AML-193 (cell line): ENCODE measurements around the gene BCL7A.
"Not testable (repeated sequence)": the region's sequence is repeated elsewhere in the genome, so short reads cannot be mapped to it uniquely, and the experiment has no call there.

Experiments
- DNase-seq, 2 experiments: peaks; one replicate each; lab custom pipeline; 2025; lab: John Stamatoyannopoulos, UW

Gene BCL7A

GRCh38 chr12:122054842-122055520 lies 33.3 kb downstream of the BCL7A start:
- DNase-seq: no peak

- DNase-seq: not testable (repeated sequence)
Measured at GRCh38 chr12:122056406-122056805, 34.7 kb downstream of the BCL7A start.

DNA sequence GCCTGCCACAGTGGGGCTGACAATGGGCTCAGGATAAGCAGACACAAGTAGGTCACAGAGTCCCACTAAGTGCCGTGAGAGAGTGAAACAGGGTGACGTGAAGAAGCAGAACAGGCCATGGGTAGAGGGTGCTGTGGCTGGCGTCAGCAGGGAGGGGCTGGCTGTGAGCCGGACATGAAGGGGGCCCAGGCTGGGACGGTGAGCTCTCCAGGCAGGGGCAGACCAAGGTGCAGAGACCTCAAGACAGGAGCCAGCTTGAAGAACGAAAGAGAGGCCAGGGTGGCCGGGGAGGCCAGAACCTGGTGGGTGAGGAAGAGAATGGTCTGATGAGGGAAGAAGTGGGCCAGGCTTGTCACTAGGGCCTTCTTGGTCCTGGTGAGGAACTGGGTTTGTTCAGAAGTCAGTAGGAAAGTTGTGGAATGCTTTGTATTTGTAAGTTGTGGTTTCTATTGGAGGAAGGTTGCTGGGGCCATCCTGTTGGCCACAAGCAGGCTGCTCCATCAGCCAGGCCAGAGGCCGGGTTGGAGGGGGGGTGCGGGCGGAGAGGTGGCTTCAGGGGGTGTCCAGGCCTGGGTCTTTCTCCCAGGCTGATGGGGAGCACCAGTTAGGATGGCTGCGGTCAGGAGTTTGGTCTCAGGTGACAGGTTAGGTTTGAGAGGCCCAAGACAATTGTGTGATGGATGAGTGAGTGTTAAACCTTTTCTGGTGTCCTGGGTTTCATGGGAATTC lies 35.5 kb downstream of the BCL7A start:
- no peak for DNase-seq

GRCh38 chr12:122057769-122058168 lies 36.1 kb downstream of the BCL7A start:
- DNase-seq: no peak

DNA sequence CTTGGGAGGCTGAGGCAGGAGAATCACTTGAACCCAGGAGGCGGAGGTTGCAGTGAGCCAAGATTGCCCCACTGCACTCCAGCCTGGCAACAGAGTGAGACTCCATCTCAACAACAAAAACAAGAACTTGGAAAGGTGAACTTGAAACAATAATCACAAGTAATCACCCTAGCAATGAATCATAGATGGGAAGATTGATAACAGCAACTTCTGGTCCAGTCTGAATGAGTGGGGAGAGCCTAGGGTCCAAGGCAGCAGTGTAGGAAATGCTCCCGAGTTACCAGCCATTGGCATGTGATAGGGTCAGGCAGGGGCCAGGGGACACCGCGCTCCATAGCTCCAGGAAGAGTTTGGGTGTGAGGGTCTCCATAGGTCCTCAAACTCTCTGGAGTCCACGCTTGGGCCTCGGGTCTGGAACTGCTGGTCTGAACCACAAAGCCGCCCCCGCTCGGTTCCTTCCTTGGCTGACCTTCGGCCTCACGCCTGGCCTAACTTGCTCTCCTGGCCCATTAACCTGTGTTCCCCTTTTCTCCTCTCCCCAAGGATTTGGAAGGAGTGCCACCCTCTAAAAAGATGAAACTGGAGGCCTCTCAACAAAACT lies 37.0 kb downstream of the BCL7A start:
- DNase-seq: no peak

GRCh38 chr12:122059203-122059960 lies 37.7 kb downstream of the BCL7A start:
- no peak for DNase-seq

DNA sequence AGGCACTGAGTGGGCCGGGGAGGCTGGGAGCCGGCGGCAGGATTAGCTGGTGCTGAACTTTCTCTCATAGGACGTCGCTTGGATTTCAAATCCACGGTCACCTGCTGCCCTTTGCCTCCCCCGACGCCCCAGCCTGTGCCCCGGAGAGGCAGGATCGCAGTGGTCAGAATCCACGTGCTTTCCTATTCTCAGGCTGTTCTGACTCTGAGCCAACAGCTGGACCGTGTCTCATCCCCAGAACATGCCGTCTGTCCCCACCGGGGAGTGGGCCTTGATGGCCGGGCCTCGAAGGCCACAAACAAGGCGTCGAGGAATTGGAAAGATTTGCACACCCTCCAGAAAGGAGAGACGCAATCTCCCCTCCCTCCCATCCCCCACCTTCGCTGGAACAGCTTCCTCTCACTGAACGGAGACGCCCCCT lies 38.4 kb downstream of the BCL7A start:
- no peak for DNase-seq

DNA sequence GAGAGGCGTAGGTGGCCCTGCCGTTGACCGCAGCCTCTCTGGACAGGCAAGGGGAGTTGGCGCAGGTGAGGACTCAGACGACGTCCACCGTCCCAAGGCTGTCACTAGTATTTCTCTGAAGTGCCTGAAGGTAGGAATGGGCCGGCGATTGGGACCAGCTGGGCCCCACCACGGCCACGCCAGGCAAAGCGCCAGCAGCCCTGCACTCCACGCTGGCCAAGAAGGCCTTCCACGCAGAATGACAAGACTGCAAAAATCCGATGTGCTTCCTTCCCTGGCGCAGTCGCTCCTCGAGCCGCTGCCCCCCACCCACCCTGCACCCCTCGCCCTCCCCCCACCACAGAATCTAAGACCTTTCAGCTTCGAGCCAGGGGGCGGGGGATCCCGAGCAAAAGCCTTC lies 39.6 kb downstream of the BCL7A start:
- DNase-seq: no peak

DNA sequence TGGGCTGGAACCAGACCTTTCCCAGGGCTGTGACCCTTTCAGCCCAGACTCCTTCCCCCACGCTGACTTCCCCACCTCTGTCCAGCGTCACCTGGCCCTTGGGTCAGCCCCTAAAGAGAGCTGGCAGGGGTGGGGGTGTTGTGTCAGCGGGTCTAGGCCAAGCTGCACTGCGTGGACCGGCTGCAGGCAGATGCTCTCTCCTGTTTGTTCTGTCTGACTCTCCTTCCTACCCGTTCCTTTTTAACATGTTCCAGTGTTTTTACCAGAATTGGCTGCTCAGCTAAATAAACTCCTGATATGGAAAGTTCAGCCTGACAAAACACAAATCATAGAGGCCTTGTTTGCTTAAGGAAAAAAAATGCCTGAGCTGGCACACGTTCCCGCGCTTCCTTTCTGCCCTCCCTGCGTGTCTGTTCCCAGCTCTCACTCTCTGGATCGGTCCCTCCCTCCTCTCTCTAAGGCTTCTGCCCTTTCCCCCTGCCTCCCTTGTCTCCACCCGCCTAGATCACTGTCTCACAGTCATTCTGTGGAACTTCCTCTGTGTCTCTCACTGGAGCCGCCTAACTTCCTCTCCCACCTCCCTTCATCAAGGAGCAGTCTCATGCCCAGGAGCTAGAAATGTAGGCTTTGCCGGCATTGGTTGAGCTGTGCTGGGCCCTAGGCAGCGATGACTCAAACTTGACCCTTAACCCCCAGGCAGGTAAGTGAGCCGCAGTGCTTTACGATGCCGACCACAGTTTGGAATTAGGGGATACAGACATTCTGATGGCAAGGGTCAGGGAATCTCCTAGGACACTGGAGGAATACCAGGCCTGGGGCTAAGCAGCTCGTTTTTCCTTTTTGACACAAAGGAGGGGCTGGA lies 41.4 kb downstream of the BCL7A start:
- peak; percentile 42 to 44 for DNase-seq

DNA sequence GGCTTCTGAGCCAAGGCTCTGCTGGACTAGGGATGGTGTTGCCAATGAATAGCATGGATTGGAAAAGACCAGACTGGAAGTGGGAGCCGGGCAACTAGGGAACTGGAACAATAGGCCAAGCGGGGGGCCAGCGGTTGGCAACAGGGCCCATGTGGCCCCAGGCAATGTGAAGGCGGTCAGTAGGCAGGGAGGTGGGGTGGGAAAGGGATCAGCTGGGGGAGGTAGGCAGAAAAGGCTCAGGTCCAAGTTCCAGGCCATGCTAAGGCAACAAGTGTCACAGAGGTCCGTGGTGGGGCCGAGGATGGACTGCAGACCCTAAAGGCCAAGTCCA lies 42.0 kb downstream of the BCL7A start:
- no peak for DNase-seq

GRCh38 chr12:122064025-122064777 lies 42.5 kb downstream of the BCL7A start:
- peak; percentile 31 to 40 for DNase-seq

- no peak for DNase-seq
Measured at GRCh38 chr12:122064780-122065588, 43.3 kb downstream of the BCL7A start.

GRCh38 chr12:122067548-122067947 lies 45.9 kb downstream of the BCL7A start:
- no peak for DNase-seq

DNA sequence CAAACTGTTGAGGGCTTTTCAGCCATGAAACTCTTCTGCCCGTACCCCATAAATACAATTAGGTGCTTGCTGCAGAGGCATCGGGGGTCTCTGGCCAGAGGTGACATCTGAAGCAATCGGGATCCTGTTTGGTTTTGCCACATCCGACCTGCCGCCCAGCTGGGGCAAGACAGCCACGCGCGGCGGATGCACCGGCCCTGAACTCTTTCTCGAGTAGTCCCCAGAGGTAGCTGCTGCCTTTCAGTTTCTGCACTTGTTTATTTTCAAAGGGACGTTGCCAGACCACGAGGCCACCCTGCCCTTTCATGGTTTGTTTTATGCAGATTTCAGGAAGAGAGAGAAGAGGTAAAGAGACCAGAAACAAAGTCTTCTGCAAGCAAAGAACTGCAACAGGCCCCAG lies 46.3 kb downstream of the BCL7A start:
- no peak for DNase-seq

DNA sequence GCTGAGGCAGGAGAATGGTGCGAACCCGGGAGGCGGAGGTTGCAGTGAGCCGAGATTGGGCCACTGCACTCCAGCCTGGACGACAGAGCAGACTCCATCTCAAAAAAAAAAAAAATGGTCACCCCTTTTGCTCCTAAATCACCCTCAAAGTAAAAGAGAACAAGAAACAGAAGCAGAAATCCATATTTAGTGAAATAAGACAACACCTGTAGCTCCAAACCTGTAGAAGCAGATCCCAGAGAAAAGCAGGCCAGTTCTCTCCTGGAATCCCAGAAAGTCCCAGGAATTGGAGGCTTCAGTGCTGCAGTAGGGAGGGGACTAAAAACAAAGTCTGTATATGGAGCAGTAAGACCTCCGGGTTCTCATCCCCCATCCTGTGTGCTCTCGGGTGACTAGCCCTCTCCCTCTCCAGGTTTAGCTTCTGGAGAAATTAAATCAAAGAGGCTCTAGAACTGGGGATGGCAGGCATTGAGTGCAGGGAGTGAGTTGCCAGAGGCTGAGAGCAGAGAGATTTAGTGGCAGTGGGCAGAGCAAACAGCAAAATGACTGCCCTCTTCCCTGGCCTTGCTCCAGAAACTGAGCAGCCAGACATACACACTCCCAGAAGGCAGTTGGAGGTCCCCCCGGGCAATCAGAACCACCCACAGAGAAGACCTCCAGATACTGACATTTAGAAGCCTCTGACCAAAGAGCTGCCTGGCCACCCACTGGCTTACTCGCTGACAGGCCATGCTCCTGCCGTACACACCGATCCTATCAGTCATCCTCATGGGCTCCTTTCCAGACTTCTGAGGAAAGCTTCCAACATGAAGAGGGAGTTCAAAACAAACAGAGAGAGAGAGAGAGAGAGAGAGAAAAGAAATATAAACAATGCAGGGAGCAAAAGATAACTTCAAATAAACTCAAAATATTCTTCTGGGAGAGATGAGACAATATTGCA lies 50.6 kb downstream of the BCL7A start:
- DNase-seq: no peak

DNA sequence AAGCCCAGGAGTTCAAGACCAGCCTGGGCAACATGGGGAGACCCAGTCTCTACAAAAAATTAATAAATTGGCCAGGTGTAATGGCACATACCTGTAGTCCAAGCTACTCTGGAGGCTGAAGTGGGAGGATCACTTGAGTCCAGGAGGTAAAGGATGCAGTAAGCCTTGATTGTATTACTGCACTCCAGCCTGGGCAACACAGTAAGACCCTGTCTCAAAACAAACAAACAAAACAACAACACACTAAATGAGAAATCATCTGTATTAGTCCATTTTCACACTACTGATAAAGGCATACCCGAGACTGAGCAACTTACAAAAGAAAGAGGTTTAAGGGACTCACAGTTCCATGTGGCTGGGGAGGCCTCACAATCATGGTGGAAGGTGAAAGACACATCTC lies 52.1 kb downstream of the BCL7A start:
- DNase-seq: no peak

DNA sequence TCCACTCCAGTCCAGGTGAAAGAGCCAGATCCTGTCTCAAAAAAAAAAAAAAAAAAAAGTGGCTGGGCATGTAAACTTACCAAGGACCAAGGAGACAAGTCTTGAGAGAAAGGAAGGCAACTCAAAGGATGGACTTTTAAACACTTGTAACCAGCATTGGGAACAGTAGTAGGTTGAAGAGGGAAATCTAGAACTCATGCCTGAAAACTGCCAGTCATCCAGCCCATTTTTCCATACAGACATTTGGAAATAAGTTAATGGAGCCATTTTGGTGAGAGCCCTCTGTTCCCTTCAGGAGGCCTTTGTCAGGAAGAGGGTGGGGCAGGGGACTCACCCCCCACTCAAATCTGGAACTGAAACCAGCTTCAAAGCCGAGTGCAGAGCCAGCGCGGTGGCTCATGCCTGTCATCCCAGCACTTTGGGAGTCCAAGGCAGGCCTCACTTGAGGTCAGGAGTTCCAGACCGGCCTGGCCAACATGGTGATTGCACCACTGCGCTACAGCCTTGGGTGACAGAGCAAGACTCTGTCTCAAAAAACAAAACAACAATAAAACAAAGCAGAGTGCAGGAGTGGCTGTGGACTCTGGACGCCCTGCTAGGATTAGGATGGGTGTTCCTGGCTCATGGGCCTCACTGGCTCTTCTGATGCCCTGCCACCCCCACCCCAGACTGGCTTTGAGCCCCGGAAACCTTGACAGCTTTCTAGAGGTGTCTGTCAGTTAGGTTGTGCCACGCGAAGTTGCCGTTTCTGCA lies 55.2 kb downstream of the BCL7A start:
- no peak for DNase-seq
